ENCODE measurements around the gene RAB5IF. TPM values are rescaled to one million over a fixed set of nuclear protein-coding genes. Genes with fewer than 3 reads are reported as not detected.
A peak's percentile ranks its signal among the peaks of the same experiment; 100 is the strongest.
"Not testable (repeated sequence)": the region's sequence is repeated elsewhere in the genome, so short reads cannot be mapped to it uniquely, and the experiment has no call there.

RAB5IF gene
- 101 TPM for polyA plus RNA-seq (2013, experiment 1 of 2)
- 93.9 TPM for polyA plus RNA-seq (2013, experiment 2 of 2)

- Histone ChIP-seq H3K27me3 (ENCODE audit: insufficient read depth, low read length) (no peaks in the 10 kb centered on the region), H3K4me1 (ENCODE audit: insufficient read depth, low read length) (peaks cover 9% of the 10 kb centered on the region), H3K9ac (ENCODE audit: low read depth, low read length) (peak within 1 kb of the TSS; percentile 85), H3K36me3 (ENCODE audit: insufficient read depth, low read length) (peaks cover 31% of the 10 kb centered on the region), H3K4me3 (ENCODE audit: low read length) (peak within 1 kb of the TSS; percentile 95), H3K27ac (ENCODE audit: low read depth, low read length) (peak within 1 kb of the TSS; percentile 86), H3K9me3 (ENCODE audit: insufficient read depth, low read depth, low read length) (no peaks in the 10 kb centered on the region)
- under 1% methylated on average over 90 of the region's 90 CpGs for WGBS
Measured at GRCh38 chr20:36605399-36606157, at the start of gene RAB5IF. Gene RAB5IF (plus strand): TSS chr20:36605779. CDS start chr20:36605952, 173 bp downstream.

GRCh38 chr20:36562724-36563123 is 42.9 kb upstream of the RAB5IF start:
- Histone ChIP-seq H3K27me3 (ENCODE audit: insufficient read depth, low read length) (no peaks in the 10 kb centered on the region), H3K36me3 (ENCODE audit: insufficient read depth, low read length) (peaks cover 5% of the 10 kb centered on the region; the same call in 1 of the 2 replicates), H3K4me3 (ENCODE audit: low read length) (no peak overlapping the region), H3K4me1 (ENCODE audit: insufficient read depth, low read length) (peaks cover 13% of the 10 kb centered on the region), H3K9me3 (ENCODE audit: insufficient read depth, low read depth, low read length) (peaks cover 10% of the 10 kb centered on the region), H3K9ac (ENCODE audit: low read depth, low read length) (no peak overlapping the region), H3K27ac (ENCODE audit: low read depth, low read length) (no peak overlapping the region; the same call in 1 of the 2 replicates)
- 6% methylated on average over 2 of the region's 2 CpGs for WGBS

GRCh38 chr20:36563374-36563773 is 42.2 kb upstream of the RAB5IF start:
- peaks cover 13% of the 10 kb centered on the region for H3K4me1 ChIP-seq (ENCODE audit: insufficient read depth, low read length)
- 83% methylated on average over 1 of the region's 1 CpG for WGBS
- H3K4me3 ChIP-seq (ENCODE audit: low read length): no peak overlapping the region
- H3K9ac ChIP-seq (ENCODE audit: low read depth, low read length): no peak overlapping the region
- H3K36me3 ChIP-seq (ENCODE audit: insufficient read depth, low read length): peaks cover 5% of the 10 kb centered on the region; the same call in 1 of the 2 replicates
- no peaks in the 10 kb centered on the region for H3K27me3 ChIP-seq (ENCODE audit: insufficient read depth, low read length)
- H3K27ac ChIP-seq (ENCODE audit: low read depth, low read length): no peak overlapping the region
- H3K9me3 ChIP-seq (ENCODE audit: insufficient read depth, low read depth, low read length): peaks cover 10% of the 10 kb centered on the region

- H3K9ac ChIP-seq (ENCODE audit: low read depth, low read length); H3K27ac ChIP-seq (ENCODE audit: low read depth, low read length); H3K4me3 ChIP-seq (ENCODE audit: low read length); H3K36me3 ChIP-seq (ENCODE audit: insufficient read depth, low read length); H3K27me3 ChIP-seq (ENCODE audit: insufficient read depth, low read length); H3K9me3 ChIP-seq (ENCODE audit: insufficient read depth, low read depth, low read length): not testable (repeated sequence)
- 95% methylated on average over 13 of the region's 13 CpGs for WGBS
- H3K4me1 ChIP-seq (ENCODE audit: insufficient read depth, low read length): peaks cover 13% of the 10 kb centered on the region
Measured at GRCh38 chr20:36564078-36564725, 41.4 kb upstream of the RAB5IF start.

GRCh38 chr20:36564726-36565121 is 40.9 kb upstream of the RAB5IF start:
- H3K27ac ChIP-seq (ENCODE audit: low read depth, low read length): not testable (repeated sequence)

GRCh38 chr20:36565520-36565919 is 40.1 kb upstream of the RAB5IF start:
- Histone ChIP-seq H3K27me3 (ENCODE audit: insufficient read depth, low read length) (no peaks in the 10 kb centered on the region), H3K9me3 (ENCODE audit: insufficient read depth, low read depth, low read length) (peaks cover 10% of the 10 kb centered on the region), H3K4me1 (ENCODE audit: insufficient read depth, low read length) (peaks cover 22% of the 10 kb centered on the region), H3K4me3 (ENCODE audit: low read length) (no peak overlapping the region), H3K36me3 (ENCODE audit: insufficient read depth, low read length) (peaks cover 5% of the 10 kb centered on the region; the same call in 1 of the 2 replicates), H3K9ac (ENCODE audit: low read depth, low read length) (no peak overlapping the region), H3K27ac (ENCODE audit: low read depth, low read length) (no peak overlapping the region)
- 97% methylated on average over 3 of the region's 3 CpGs for WGBS

More at GRCh38 chr20:36564726-36565121, 40.9 kb upstream of the RAB5IF start:
- H3K9ac ChIP-seq (ENCODE audit: low read depth, low read length); H3K9me3 ChIP-seq (ENCODE audit: insufficient read depth, low read depth, low read length); H3K4me3 ChIP-seq (ENCODE audit: low read length); H3K27me3 ChIP-seq (ENCODE audit: insufficient read depth, low read length); H3K36me3 ChIP-seq (ENCODE audit: insufficient read depth, low read length): not testable (repeated sequence)
- peaks cover 16% of the 10 kb centered on the region for H3K4me1 ChIP-seq (ENCODE audit: insufficient read depth, low read length)
- WGBS: 93% methylated on average over 6 of the region's 6 CpGs

- H3K4me1 ChIP-seq (ENCODE audit: insufficient read depth, low read length): peaks cover 29% of the 10 kb centered on the region
- H3K36me3 ChIP-seq (ENCODE audit: insufficient read depth, low read length): peaks cover 5% of the 10 kb centered on the region; the same call in 1 of the 2 replicates
- 76% methylated on average over 7 of the region's 7 CpGs for WGBS
- no peak overlapping the region for H3K4me3 ChIP-seq (ENCODE audit: low read length)
- no peaks in the 10 kb centered on the region for H3K27me3 ChIP-seq (ENCODE audit: insufficient read depth, low read length)
- 0 out of 2 replicates have a peak overlapping the region, but pooled peaks have one; percentile 7 for H3K27ac ChIP-seq (ENCODE audit: low read depth, low read length)
- peaks cover 9% of the 10 kb centered on the region for H3K9me3 ChIP-seq (ENCODE audit: insufficient read depth, low read depth, low read length)
- H3K9ac ChIP-seq (ENCODE audit: low read depth, low read length): no peak overlapping the region
Measured at GRCh38 chr20:36569847-36570429, 35.6 kb upstream of the RAB5IF start.

GRCh38 chr20:36571564-36572504 is 33.7 kb upstream of the RAB5IF start:
- Histone ChIP-seq H3K27me3 (ENCODE audit: insufficient read depth, low read length) (no peaks in the 10 kb centered on the region), H3K9me3 (ENCODE audit: insufficient read depth, low read depth, low read length) (no peaks in the 10 kb centered on the region), H3K27ac (ENCODE audit: low read depth, low read length) (peak overlapping the region; percentile 94), H3K4me1 (ENCODE audit: insufficient read depth, low read length) (peaks cover 36% of the 10 kb centered on the region), H3K36me3 (ENCODE audit: insufficient read depth, low read length) (peaks cover 4% of the 10 kb centered on the region; the same call in 1 of the 2 replicates), H3K4me3 (ENCODE audit: low read length) (peak overlapping the region; percentile 54), H3K9ac (ENCODE audit: low read depth, low read length) (peak overlapping the region; percentile 80)
- 4% methylated on average over 17 of the region's 17 CpGs for WGBS

GRCh38 chr20:36572701-36573102 is 32.9 kb upstream of the RAB5IF start:
- Histone ChIP-seq H3K27ac (ENCODE audit: low read depth, low read length) (peak overlapping the region; percentile 94), H3K4me3 (ENCODE audit: low read length) (peak overlapping the region; percentile 54), H3K36me3 (ENCODE audit: insufficient read depth, low read length) (peaks cover 4% of the 10 kb centered on the region; the same call in 1 of the 2 replicates), H3K4me1 (ENCODE audit: insufficient read depth, low read length) (peaks cover 36% of the 10 kb centered on the region), H3K9me3 (ENCODE audit: insufficient read depth, low read depth, low read length) (no peaks in the 10 kb centered on the region), H3K9ac (ENCODE audit: low read depth, low read length) (peak overlapping the region; percentile 80), H3K27me3 (ENCODE audit: insufficient read depth, low read length) (no peaks in the 10 kb centered on the region)
- 6% methylated on average over 20 of the region's 20 CpGs for WGBS

GRCh38 chr20:36573103-36573797 is 32.3 kb upstream of the RAB5IF start, which contains the start of gene TGIF2:
Gene TGIF2 (plus strand): TSS chr20:36573597. CDS start chr20:36578775, 5,178 bp downstream.
- WGBS: 1% methylated on average over 77 of the region's 80 CpGs

More at GRCh38 chr20:36573103-36573797, 32.3 kb upstream of the RAB5IF start, which contains the start of gene TGIF2:
- peaks cover 36% of the 10 kb centered on the region for H3K4me1 ChIP-seq (ENCODE audit: insufficient read depth, low read length)
- peak within 1 kb of the TSS; percentile 97 for H3K9ac ChIP-seq (ENCODE audit: low read depth, low read length)
- peak within 1 kb of the TSS; percentile 95 for H3K4me3 ChIP-seq (ENCODE audit: low read length)
- H3K27ac ChIP-seq (ENCODE audit: low read depth, low read length): peak within 1 kb of the TSS; percentile 94
- no peaks in the 10 kb centered on the region for H3K27me3 ChIP-seq (ENCODE audit: insufficient read depth, low read length)
- no peaks in the 10 kb centered on the region for H3K9me3 ChIP-seq (ENCODE audit: insufficient read depth, low read depth, low read length)
- H3K36me3 ChIP-seq (ENCODE audit: insufficient read depth, low read length): peaks cover 4% of the 10 kb centered on the region; the same call in 1 of the 2 replicates

Data from HUES64 (cell line).